GM19438 (cell line): ENCODE data around the gene BSX.

Source experiments
- ATAC-seq: cut with Tn5 transposase; IDR thresholded peaks from one replicate; pipeline ENCODE4 v1.9.1; 2021; ENCODE audit warnings: low read depth; ENCODE audit not compliant: unreplicated experiment

Gene BSX

DNA sequence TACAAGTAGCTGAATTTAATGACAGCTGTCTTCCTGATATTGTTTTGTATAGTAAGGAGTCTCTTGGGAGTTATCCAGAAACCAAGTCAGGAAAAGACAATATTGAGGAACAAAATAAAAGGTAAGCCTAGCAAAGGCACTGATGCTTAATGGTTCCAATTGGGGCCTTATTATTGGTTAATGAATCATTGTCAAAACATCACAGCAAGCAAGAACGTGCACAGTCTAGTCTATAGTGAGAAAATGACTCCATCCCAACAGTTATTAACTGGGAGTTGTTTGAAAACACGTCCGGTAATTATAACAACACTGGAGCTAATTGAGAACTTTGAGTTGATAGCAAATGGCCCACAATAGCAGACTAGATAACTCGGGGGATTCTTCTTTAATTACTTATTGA is 17.7 kb downstream of the BSX start:
- ATAC-seq: no peak

DNA sequence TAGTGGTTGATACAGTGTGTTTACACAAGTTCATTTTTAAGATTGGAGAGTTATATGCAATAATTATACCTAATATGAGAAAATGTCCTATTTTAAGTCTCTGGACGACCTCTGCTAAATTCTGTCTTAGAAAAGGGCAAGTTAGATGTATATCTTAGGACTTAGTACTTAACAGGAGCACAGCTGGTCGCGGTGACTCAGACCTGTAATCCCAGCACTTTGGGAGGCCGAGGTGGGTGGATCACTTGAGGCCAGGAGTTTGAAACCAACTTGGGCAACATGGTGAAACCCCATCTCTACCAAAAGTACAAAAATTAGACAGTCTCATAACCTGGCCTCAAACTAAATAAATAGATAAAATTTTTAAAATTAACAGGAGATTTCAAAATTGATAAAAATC is 27.2 kb downstream of the BSX start:
- ATAC-seq: no peak

DNA sequence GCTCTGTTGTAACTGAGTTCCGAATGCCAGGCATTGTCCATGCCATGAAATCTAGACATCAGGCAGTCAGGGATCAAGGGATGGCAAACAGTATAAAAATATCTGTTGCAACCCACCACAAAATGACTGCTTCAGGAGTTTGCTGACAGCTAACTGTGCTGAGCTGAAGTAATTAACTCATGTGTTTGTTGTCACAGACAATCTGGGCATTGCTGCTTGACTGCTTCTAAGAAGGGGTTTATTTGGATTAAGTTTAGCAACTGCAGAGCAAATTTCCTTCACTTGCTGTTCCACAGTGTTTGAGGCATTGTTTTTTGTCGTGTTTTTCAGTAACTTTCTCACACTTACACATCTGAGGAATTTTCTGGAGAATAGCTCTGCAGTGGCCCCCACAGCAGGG is 30.4 kb downstream of the BSX start:
- ATAC-seq: no peak

DNA sequence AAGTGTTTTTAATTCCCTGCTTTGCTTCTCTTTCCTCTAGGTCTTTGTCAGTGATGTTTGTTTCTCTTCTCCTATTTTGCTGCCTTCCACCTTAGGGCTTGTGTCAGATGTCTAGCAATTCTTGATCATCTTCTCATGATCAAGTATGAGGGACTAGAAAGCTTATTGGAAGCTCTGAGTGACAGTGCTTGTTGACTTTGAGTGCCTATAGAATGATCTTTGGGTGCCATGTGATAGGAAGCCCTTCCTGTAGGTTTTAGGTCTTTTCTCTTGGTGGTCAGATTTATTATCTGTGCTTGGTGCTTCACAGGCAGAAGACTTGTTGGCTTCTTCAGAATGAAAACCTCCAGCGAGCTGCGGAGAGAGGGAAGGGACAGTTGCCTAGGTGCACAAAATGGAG is 43.1 kb downstream of the BSX start:
- no peak for ATAC-seq

DNA sequence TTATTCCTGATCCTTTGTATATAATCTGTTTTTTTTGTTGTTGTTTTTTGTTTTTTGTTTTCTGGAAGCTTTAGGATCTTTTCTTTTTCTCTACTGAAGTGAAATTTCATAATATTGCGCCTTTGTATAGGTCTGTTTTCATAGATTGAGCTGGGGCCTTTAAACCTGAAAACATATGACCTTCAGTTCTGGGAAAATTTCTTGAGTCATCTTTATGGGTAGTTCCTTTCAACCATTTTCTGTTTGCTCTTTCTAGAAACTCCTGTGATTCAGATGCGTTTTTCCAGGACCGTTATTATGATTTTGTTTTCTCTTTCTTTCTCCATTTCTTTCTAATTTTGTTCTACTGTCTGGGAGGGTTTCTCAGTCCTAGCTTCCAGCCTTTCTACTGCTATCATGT is 43.7 kb downstream of the BSX start:
- ATAC-seq: no peak

DNA sequence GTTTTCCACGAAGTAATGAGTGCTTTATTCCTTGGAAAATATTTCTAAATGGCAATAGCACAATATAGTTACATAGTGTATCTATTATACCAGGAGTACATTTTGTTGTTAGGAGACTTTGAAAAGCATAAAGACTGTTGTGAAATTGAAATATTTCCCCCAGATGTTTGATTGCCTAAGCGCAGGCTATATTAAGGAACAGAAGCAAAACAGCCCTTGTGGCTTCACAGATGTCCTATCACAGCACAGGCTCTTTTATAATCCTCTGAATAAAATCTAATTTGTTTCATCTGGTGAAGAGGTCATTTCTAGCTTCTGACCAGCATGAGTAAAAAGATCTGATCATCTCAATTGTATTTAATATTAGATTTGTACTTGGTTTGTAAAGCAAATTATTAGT is 48.2 kb downstream of the BSX start:
- ATAC-seq: no peak

DNA sequence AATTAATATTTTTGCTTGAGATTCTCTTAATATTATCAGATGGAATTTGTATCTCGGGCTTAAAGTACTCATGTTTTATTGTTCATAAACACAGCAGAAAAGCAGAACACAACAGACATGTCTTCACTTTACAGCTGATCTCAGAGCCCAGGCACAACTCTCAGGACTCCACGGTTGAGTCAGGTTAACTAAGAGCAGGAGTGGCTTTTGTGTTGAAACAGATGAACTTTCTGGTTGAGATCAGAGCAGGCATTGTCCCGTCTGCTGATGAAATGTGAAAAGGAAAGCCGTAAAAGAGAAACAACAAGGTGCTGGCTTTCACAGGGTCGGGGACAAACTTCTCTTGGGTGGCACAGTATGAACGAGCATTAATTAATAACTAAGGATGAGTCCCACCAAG is 50.1 kb downstream of the BSX start:
- ATAC-seq: no peak
